Measurements from ENCODE around the gene HMCES.

GRCh38 chr3:129320825-129321487 lies 42.3 kb downstream of the HMCES start:
- TF ChIP-seq CTCF (IDR thresholded peaks at IDR 0.05; ENCODE audit: borderline replicate concordance, extremely low read depth, low read length, poor library complexity, severe bottlenecking) (no peak), EZH2 (IDR thresholded peaks at IDR 0.05; ENCODE audit: borderline replicate concordance, low read depth, low read length, severe bottlenecking) (no peak)
